GM12878 (cell line): ENCODE data around the gene PPP1R13B. TPM values are rescaled to one million over a fixed set of nuclear protein-coding genes. Genes with fewer than 3 reads are reported as not detected.

ENCODE experiments used
- ATAC-seq: fragments of 200-7000 bp; cut with Tn5 transposase; 3 replicates; pipeline ENCODE4 v1.9.1; 2020; ENCODE audit warnings: mild to moderate bottlenecking, moderate library complexity
- BruUV-seq: library from RNA; stranded (reverse); fragments of 400-500 nt; replicated peaks from 2 replicates; lab custom pipeline; 2021; lab: Mats Ljungman, UMichigan
- CTCF ChIA-PET: fragments of 300-600 bp; sonication (Branson Sonifier 250); formaldehyde crosslinking; extraction: SDS; loops from one replicate; lab custom pipeline; 2021; ENCODE audit warnings: inconsistent platforms; lab: Yijun Ruan, JAX
- POLR2A ChIA-PET: fragments of 350-600 bp; formaldehyde crosslinking; extraction: SDS; loops from one replicate; lab custom pipeline; 2021; ENCODE audit warnings: inconsistent platforms; lab: Charles Lee
- RAD21 ChIA-PET: fragments of 300-600 bp; sonication (Branson Sonifier 250); formaldehyde crosslinking; loops from one replicate; lab custom pipeline; 2023; ENCODE audit warnings: antibody characterized with exemption; ENCODE audit not compliant: unreplicated experiment; lab: Charles Lee
- SMC1A ChIA-PET: fragments of 300-600 bp; sonication (Branson Sonifier 250); formaldehyde crosslinking; loops from one replicate; lab custom pipeline; 2023; ENCODE audit not compliant: unreplicated experiment, uncharacterized antibody; lab: Charles Lee
- DNase-seq: peaks from one replicate; pipeline ENCODE4 v3.0.0-alpha.2; 2011; ENCODE audit warnings: low read depth, low spot score
- FAIRE-seq: peaks from 3 replicates; lab custom pipeline; 2011; peaks lifted over from hg19 to GRCh38; lab: Jason Lieb, UNC
- H2AFZ ChIP-seq: 2 replicates; pipeline ENCODE4 v1.6.0; 2011; ENCODE audit warnings: low read depth, low read length, control low read depth; ENCODE audit not compliant: control insufficient read depth
- H3K27ac ChIP-seq: 2 replicates; pipeline ENCODE4 v1.5.1; 2011; ENCODE audit warnings: control low read depth; ENCODE audit not compliant: control insufficient read depth, insufficient read depth
- H3K27me3 ChIP-seq, 2 experiments: replicated peaks in 1 of 2; 2 replicates each; pipeline versions ENCODE4 v1.6.0 to v1.6.1; 2011; ENCODE audit warnings: low read length in 1 of 2; ENCODE audit not compliant: control insufficient read depth in 2 of 2, insufficient read depth in 2 of 2
- H3K36me3 ChIP-seq, 2 experiments: 2 replicates each; pipeline ENCODE4 v1.5.1; 2011; ENCODE audit warnings: low read length in 1 of 2; ENCODE audit not compliant: control insufficient read depth in 2 of 2, insufficient read depth in 2 of 2
- H3K4me1 ChIP-seq: 2 replicates; pipeline ENCODE4 v1.6.1; 2011; ENCODE audit warnings: mild to moderate bottlenecking, low read length, moderate library complexity, mixed read lengths; ENCODE audit not compliant: control insufficient read depth, insufficient read depth
- H3K4me2 ChIP-seq: 2 replicates; pipeline ENCODE4 v1.6.0; 2011; ENCODE audit warnings: control low read depth; ENCODE audit not compliant: control insufficient read depth, insufficient read depth
- H3K4me3 ChIP-seq: fragments of 200-600 bp; sonication (generic); 2 replicates; pipeline ENCODE4 v1.5.1; 2016
- H3K79me2 ChIP-seq: 2 replicates; pipeline ENCODE4 v1.6.0; 2011; ENCODE audit warnings: low read length; ENCODE audit not compliant: control insufficient read depth, insufficient read depth
- H3K9ac ChIP-seq: 2 replicates; pipeline ENCODE4 v1.8.0; 2011; ENCODE audit warnings: low read length, control low read depth, mixed read lengths; ENCODE audit not compliant: control insufficient read depth, insufficient read depth
- H3K9me3 ChIP-seq: replicated peaks from 3 replicates; pipeline ENCODE4 v1.5.1; 2011; ENCODE audit warnings: mild to moderate bottlenecking, low read length; ENCODE audit not compliant: control insufficient read depth, insufficient read depth
- H4K20me1 ChIP-seq: 2 replicates; pipeline ENCODE4 v1.6.0; 2011; ENCODE audit not compliant: control insufficient read depth, insufficient read depth
- PML ChIP-seq: IDR thresholded peaks from 2 replicates; pipeline ENCODE4 v1.6.1; 2012; ENCODE audit warnings: low read length, inconsistent platforms
- STAT3 ChIP-seq: IDR thresholded peaks from 2 replicates; pipeline ENCODE4 v1.6.1; 2011; ENCODE audit warnings: low read depth, low read length, improper control_type of control experiment
- TBL1XR1 ChIP-seq: IDR thresholded peaks from 2 replicates; pipeline ENCODE4 v1.6.1; 2012; ENCODE audit warnings: low read depth, low read length, improper control_type of control experiment
- USF2 ChIP-seq: IDR thresholded peaks from 2 replicates; pipeline ENCODE4 v1.6.1; 2011; ENCODE audit warnings: low read depth, low read length, improper control_type of control experiment, borderline replicate concordance
- WRNIP1 ChIP-seq: IDR thresholded peaks from 2 replicates; pipeline ENCODE4 v1.6.1; 2011; ENCODE audit warnings: low read depth, low read length, improper control_type of control experiment, borderline replicate concordance
- whole genome bisulfite sequencing: methylation state at CpG from one replicate; pipeline ENCODE4 v1.1.6; 2016; ENCODE audit warnings: low lambda C conversion rate; ENCODE audit not compliant: insufficient replicate concordance, insufficient coverage; ENCODE audit errors: missing lambda C conversion rate; 5-methylcytosine and 5-hydroxymethylcytosine counted together
- in situ Hi-C: fragments of 300-500 bp; cut with MboI; formaldehyde crosslinking; loops from 9 replicates; pipeline ENCODE4 v1.14.3; 2018; ENCODE audit warnings: mixed read lengths
- intact Hi-C: fragments of 100-400 bp; cut with micrococcal nuclease; formaldehyde crosslinking; loops from one replicate; pipeline ENCODE4 v1.14.2; 2022; ENCODE audit not compliant: unreplicated experiment
- polyA plus RNA-seq, 11 experiments: library from polyadenylated mRNA; depleted of rRNA in 4 of 11; unstranded in 6 of 11; stranded (reverse) in 5 of 11; fragments of >200 nt; fragmentation: Nextera tagmentation in 4 of 11; fragmentation: Illumina TruSeq in 1 of 11; extraction: Ambion mirVana in 4 of 11; extraction: Trizol in 1 of 11; gene quantifications; 1 replicate in 1 of 11; 2 replicates in 10 of 11; pipeline versions ENCODE4 v1.2.1 to v1.2.3, GENCODE V29; 2011 to 2016; ENCODE audit warnings: inconsistent platforms in 2 of 11, missing spikeins in 2 of 11, low read depth in 1 of 11
- total RNA-seq, 4 experiments: library from RNA; depleted of rRNA in 3 of 4; stranded (reverse); fragments of >200 nt in 3 of 4; fragmentation: Illumina TruSeq in 1 of 4; extraction: Trizol in 1 of 4; gene quantifications; 2 replicates each; pipeline versions ENCODE4 v1.2.1 to v1.2.3, GENCODE V29; 2013 to 2021

Gene PPP1R13B
- total and polyA plus RNA-seq, 10 of the 15 experiments (the other 5 are each of a cell fraction or from before 2014, with no cell fraction given) = 0.16 to 8.1 (median 3.2) TPM

GRCh38 chr14:103770902-103771301 lies 76.5 kb downstream of the PPP1R13B start (continued):
- TF ChIP-seq WRNIP1 = no peak
- no peak for TF ChIP-seq PML
- TF ChIP-seq, all 136 proteins: peak for 0

- no TSS peak for BruUV-seq
- WGBS = 97% methylated on average over 2 of the region's 2 CpGs
- RAD21 ChIA-PET = no interaction called here
Observed at GRCh38 chr14:103770500-103770899, 76.9 kb downstream of the PPP1R13B start.

GRCh38 chr14:103767336-103767894 lies 80.0 kb downstream of the PPP1R13B start:
- Histone ChIP-seq H3K9ac (no peak overlapping the region), H3K27ac (no peak overlapping the region), H4K20me1 (no peaks in the 10 kb centered on the region), H3K4me1 (peaks cover 11% of the 10 kb centered on the region), H3K27me3 (no peaks in the 10 kb centered on the region), H3K4me2 (no peak overlapping the region), H3K79me2 (no peaks in the 10 kb centered on the region), H2AFZ (no peak overlapping the region), H3K9me3 (no peaks in the 10 kb centered on the region; the same call in 2 of the 3 replicates), H3K4me3 (no peak overlapping the region), H3K36me3 (no peaks in the 10 kb centered on the region)
- CTCF ChIA-PET = no interaction called here
- POLR2A ChIA-PET = no interaction called here
- TF ChIP-seq USF2 = no peak
- no peak for TF ChIP-seq STAT3
- DNase-seq (no peak), ATAC-seq (no peak), FAIRE-seq (no peak)
- WGBS = 98% methylated on average over 4 of the region's 4 CpGs
- RAD21 ChIA-PET = no interaction called here
- in situ Hi-C loops = no loop called here
- SMC1A ChIA-PET = no interaction called here
- intact Hi-C loops = no loop called here
- no TSS peak for BruUV-seq

More at GRCh38 chr14:103770500-103770899, 76.9 kb downstream of the PPP1R13B start:
- FAIRE-seq (no peak), DNase-seq (no peak), ATAC-seq (no peak)
- H3K36me3 ChIP-seq = no peaks in the 10 kb centered on the region
- in situ Hi-C loops = no loop called here
- H3K4me3 ChIP-seq = no peak overlapping the region
- H3K9ac ChIP-seq = no peak overlapping the region
- H3K4me2 ChIP-seq = no peak overlapping the region
- intact Hi-C loops = no loop called here
- no peaks in the 10 kb centered on the region for H3K79me2 ChIP-seq
- ChIA-PET CTCF (interaction anchor here (0.6 to 1.0 kb wide), 2 partner anchors 11 to 140 kb away, joined by 3 read pairs; no protein-coding TSS in a partner anchor), SMC1A (interaction anchor here (1.0 to 1.1 kb wide), 2 partner anchors 10 to 219 kb away, joined by 3 read pairs; no protein-coding TSS in a partner anchor), POLR2A (no interaction called here)
- no peaks in the 10 kb centered on the region for H3K4me1 ChIP-seq
- no peaks in the 10 kb centered on the region for H4K20me1 ChIP-seq
- H3K9me3 ChIP-seq = no peaks in the 10 kb centered on the region; the same call in 2 of the 3 replicates
- H2AFZ ChIP-seq = no peak overlapping the region
- H3K27me3 ChIP-seq = no peaks in the 10 kb centered on the region
- no peak overlapping the region for H3K27ac ChIP-seq
- TF ChIP-seq TBL1XR1 = no peak
- TF ChIP-seq, all 136 proteins: peak for 0
